KMS-11 (cell line): ENCODE measurements around the gene SPACDR.

Source experiments
- H2AFZ ChIP-seq: fragments of 200-600 bp; sonication (generic); 2 replicates; pipeline ENCODE4 v1.6.1; 2016; ENCODE audit warnings: antibody characterized with exemption, mixed run types, low read depth
- H3K27ac ChIP-seq: fragments of 200-600 bp; sonication (generic); 2 replicates; pipeline ENCODE4 v1.6.1; 2016; ENCODE audit warnings: mild to moderate bottlenecking, mixed run types
- H3K27me3 ChIP-seq: fragments of 200-600 bp; sonication (generic); 2 replicates; pipeline ENCODE4 v1.6.1; 2017; ENCODE audit warnings: mild to moderate bottlenecking, low read depth, mixed run types, moderate library complexity; ENCODE audit not compliant: insufficient read depth
- H3K36me3 ChIP-seq: fragments of 200-600 bp; sonication (generic); 2 replicates; pipeline ENCODE4 v1.6.1; 2017; ENCODE audit warnings: mild to moderate bottlenecking, mixed run types; ENCODE audit not compliant: insufficient read depth
- H3K4me1 ChIP-seq: fragments of 200-600 bp; sonication (generic); 2 replicates; pipeline ENCODE4 v1.6.1; 2016; ENCODE audit warnings: mild to moderate bottlenecking, low read depth, mixed run types; ENCODE audit not compliant: poor library complexity, severe bottlenecking
- H3K4me2 ChIP-seq: fragments of 200-600 bp; sonication (generic); 2 replicates; pipeline ENCODE4 v1.7.0; 2016; ENCODE audit warnings: mild to moderate bottlenecking, mixed run types
- H3K4me3 ChIP-seq: fragments of 200-600 bp; sonication (generic); IDR thresholded peaks from 2 replicates; pipeline ENCODE4 v1.6.1; 2017; ENCODE audit warnings: low read depth, low read length, mixed read lengths; ENCODE audit not compliant: insufficient read depth
- H3K79me2 ChIP-seq: fragments of 200-600 bp; sonication (generic); 2 replicates; pipeline ENCODE4 v1.6.1; 2016; ENCODE audit warnings: low read depth, mixed run types; ENCODE audit not compliant: insufficient read depth
- H3K9ac ChIP-seq: fragments of 200-600 bp; sonication (generic); 2 replicates; pipeline ENCODE4 v1.6.1; 2016; ENCODE audit warnings: mild to moderate bottlenecking, mixed run types
- H4K20me1 ChIP-seq: fragments of 200-600 bp; sonication (generic); 2 replicates; pipeline ENCODE4 v1.6.1; 2016; ENCODE audit warnings: mild to moderate bottlenecking, mixed run types; ENCODE audit not compliant: insufficient read depth
- TF ChIP-seq, protein P1 (sequence below): fragments of 200-600 bp; sonication (generic); conservative IDR thresholded peaks from 2 replicates; pipeline ENCODE4 v1.6.1; 2017; ENCODE audit warnings: low read depth, mild to moderate bottlenecking, antibody characterized with exemption, low read length, moderate library complexity, mixed read lengths

SPACDR gene

DNA sequence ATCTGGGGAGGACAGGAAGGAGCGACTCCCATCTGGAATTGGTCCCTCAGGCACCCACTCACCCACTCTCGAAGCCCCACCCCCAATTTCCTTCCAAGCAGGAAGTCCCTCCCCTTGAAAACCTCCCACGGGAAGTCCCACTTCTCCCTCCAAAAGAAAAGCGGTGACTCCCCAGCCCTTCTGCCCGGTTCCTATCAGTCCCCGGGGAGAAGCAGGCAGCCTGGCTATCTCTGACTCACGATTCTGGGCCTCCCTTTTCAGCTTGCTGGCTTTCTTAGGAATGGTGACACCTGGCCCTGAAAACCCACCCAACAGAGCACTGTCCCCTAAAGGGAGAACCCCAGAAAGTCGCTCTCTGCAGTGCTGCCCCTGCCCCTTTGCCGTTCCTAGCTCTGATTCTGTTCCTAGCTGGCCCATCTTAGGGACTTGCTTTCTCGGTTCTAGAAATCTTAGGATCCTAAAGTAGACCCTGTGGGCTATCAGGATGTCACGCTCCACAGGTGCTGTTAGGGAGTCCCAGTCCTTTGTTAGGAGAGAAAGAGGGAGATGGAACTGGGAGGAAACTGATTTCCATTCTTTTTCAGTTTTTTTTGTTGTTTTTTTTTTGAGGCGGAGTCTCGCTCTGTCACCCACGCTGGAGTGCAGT is 8.9 kb upstream of the SPACDR start:
- no peaks in the 10 kb centered on the region for H3K27me3 ChIP-seq
- H2AFZ ChIP-seq: no peak overlapping the region
- no peak overlapping the region for H3K4me3 ChIP-seq
- H3K4me1 ChIP-seq: peaks cover 30% of the 10 kb centered on the region
- peaks cover 16% of the 10 kb centered on the region for H3K79me2 ChIP-seq
- TF ChIP-seq, protein P1, sequence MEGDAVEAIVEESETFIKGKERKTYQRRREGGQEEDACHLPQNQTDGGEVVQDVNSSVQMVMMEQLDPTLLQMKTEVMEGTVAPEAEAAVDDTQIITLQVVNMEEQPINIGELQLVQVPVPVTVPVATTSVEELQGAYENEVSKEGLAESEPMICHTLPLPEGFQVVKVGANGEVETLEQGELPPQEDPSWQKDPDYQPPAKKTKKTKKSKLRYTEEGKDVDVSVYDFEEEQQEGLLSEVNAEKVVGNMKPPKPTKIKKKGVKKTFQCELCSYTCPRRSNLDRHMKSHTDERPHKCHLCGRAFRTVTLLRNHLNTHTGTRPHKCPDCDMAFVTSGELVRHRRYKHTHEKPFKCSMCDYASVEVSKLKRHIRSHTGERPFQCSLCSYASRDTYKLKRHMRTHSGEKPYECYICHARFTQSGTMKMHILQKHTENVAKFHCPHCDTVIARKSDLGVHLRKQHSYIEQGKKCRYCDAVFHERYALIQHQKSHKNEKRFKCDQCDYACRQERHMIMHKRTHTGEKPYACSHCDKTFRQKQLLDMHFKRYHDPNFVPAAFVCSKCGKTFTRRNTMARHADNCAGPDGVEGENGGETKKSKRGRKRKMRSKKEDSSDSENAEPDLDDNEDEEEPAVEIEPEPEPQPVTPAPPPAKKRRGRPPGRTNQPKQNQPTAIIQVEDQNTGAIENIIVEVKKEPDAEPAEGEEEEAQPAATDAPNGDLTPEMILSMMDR: no peak
- H3K27ac ChIP-seq: no peak overlapping the region
- no peak overlapping the region for H3K4me2 ChIP-seq
- H4K20me1 ChIP-seq: no peaks in the 10 kb centered on the region
- no peak overlapping the region for H3K9ac ChIP-seq
- no peaks in the 10 kb centered on the region; the same call in 1 of the 2 replicates for H3K36me3 ChIP-seq

DNA sequence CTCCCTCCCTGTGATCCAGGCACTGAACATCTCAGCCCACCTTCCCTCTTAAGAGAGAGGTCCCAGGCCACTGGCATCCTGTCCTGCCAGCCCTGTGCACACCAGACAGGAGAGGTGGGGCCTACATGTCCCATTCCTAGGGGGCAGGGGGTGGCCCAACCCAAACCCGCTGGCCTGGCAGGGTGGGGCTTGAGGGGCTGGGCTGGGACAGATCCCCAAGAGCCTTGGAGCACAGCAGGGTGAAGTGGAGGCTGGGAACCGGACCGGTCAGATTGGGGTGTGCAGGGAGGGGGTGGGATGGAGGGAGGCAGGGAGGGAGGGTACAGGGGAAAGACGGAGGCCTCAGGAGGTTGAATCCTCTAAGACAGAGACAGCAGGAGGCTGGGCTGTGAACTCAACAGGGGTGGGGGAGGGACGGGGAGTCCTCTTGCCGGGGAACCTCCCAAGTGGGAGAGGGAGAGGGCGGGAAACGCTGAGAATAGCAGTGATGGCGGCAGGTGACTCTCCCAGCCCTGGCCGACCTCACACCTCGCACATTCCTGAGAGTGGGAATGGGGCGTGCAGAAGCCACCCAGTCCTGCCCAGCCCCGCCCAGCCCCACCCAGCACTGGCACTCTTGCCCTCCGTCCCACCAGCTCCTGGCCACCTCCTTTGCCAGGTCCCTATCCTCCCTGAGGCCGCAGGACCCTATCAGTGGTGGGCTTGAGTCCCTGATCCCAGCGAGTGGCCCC is 8.2 kb upstream of the SPACDR start:
- Histone ChIP-seq H3K36me3 (no peaks in the 10 kb centered on the region; the same call in 1 of the 2 replicates), H3K4me1 (peaks cover 27% of the 10 kb centered on the region), H3K27ac (no peak overlapping the region), H3K4me3 (no peak overlapping the region), H3K4me2 (no peak overlapping the region), H3K27me3 (no peaks in the 10 kb centered on the region), H4K20me1 (no peaks in the 10 kb centered on the region), H3K9ac (no peak overlapping the region), H3K79me2 (peaks cover 9% of the 10 kb centered on the region), H2AFZ (no peak overlapping the region)
- TF ChIP-seq, protein P1: no peak

DNA sequence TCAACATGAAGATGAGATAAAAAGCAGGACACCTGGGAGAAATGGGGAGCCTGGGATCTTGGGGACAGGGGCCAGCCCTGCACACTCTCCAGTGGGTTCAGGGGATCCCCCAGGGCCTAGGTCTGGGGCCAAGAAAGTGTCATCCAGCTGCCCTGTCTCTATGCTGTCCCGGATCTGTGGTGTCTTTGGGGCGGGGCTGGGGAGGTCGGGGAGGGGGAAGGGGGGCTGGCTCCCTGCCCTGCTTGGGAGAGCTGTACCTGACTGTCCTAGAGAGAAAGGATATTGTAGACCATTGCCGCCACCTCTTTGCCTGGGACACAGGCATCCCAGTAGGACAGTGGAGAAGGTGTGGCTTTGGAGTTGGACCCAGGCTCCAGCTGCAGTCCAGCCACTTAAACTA is 7.0 kb upstream of the SPACDR start:
- Histone ChIP-seq H4K20me1 (no peaks in the 10 kb centered on the region), H3K4me2 (no peak overlapping the region), H3K36me3 (no peaks in the 10 kb centered on the region; the same call in 1 of the 2 replicates), H3K4me1 (peaks cover 16% of the 10 kb centered on the region), H3K27ac (no peak overlapping the region), H3K4me3 (no peak overlapping the region), H3K79me2 (no peaks in the 10 kb centered on the region), H2AFZ (no peak overlapping the region), H3K9ac (no peak overlapping the region), H3K27me3 (no peaks in the 10 kb centered on the region)
- TF ChIP-seq, protein P1: no peak

DNA sequence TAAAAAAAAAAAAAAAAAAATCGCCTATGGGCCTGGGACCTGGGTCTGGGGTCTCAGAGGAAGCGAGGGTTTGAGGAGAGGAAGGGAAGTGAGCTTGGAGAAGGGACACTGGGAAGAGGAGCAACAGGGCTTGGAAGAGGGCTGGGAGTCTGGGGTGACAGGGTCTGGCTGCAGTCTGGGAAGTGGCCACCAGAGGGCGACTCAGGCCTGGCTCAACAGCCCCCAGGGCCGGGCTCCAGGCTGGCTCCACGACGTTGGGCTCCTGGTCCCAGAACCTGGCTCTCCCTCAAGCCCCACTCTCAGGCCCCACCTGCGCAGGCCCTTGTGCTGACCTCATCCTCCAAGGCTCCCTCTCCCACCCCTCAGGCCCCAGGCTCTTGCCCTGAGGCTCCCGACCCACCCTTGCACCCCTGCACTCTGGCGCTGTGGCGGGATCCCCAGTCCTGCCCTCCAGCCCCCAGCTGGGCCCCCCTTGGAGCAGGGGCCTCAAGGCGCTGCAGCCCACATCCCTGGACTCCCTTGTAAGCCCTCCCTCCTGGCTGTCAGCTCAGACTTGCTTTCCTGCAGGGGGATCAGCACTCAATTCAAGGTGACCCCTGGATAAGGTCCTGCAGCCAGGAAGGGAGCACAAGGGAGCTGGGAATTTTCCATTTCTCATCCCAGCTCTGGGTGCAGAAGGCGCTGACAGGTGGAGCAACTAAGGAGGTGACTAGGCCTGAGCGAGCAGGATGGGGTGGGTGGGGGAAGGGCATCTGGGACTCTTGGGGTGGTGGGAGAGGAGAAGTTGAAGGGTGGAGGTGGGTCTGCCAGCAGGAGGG is 5.4 kb upstream of the SPACDR start:
- H2AFZ ChIP-seq: no peak overlapping the region
- no peaks in the 10 kb centered on the region for H4K20me1 ChIP-seq
- TF ChIP-seq, protein P1: peak; percentile 89
- peaks cover 11% of the 10 kb centered on the region for H3K4me1 ChIP-seq
- H3K27me3 ChIP-seq: no peaks in the 10 kb centered on the region
- H3K27ac ChIP-seq: no peak overlapping the region
- H3K36me3 ChIP-seq: no peaks in the 10 kb centered on the region; the same call in 1 of the 2 replicates
- no peak overlapping the region for H3K9ac ChIP-seq
- no peak overlapping the region for H3K4me3 ChIP-seq
- no peak overlapping the region for H3K4me2 ChIP-seq
- H3K79me2 ChIP-seq: no peaks in the 10 kb centered on the region
